NOMO-1 (cell line): ENCODE measurements around the gene MSN.
"Not testable (repeated sequence)": the region's sequence is repeated elsewhere in the genome, so short reads cannot be mapped to it uniquely, and the experiment has no call there.

ENCODE experiments used
- DNase-seq, 2 experiments: peaks; one replicate each; lab custom pipeline; 2025; ENCODE audit not compliant: unreplicated experiment in 2 of 2; lab: John Stamatoyannopoulos, UW

MSN gene

GRCh38 chrX:65667503-65668376 is at the start of gene MSN:
TSS of gene MSN (plus strand) at chrX:65667654. CDS start at chrX:65667842, 188 bp downstream.
- DNase-seq = peak; percentile 50 to 65

- DNase-seq = not testable (repeated sequence)
These were observed 47.3 kb upstream of the MSN start for GRCh38 chrX:65620096-65620705.

- DNase-seq = no peak
These were observed 36.7 kb upstream of the MSN start for GRCh38 chrX:65630771-65631170.

DNA sequence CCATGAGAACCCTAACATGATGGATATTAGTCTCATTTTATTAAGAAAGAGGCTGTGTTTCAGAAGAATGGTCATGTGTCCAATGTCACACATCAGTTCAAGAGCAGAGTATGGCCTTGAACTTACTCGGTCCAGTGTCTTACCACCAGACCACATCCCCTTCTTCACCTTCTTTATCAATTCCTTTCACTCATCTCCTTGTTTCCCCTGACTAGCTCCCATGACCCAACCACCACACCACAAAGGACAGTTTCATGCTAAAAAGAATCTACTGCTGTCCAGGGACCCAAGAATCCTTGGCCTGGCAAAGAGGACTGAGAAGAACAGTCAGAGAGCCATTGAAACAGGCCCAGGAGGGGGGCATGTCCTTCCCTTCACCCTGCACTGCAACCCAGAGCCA is 33.6 kb upstream of the MSN start:
- DNase-seq = no peak

- DNase-seq = no peak
These were observed 32.7 kb upstream of the MSN start for GRCh38 chrX:65634732-65635131.

DNA sequence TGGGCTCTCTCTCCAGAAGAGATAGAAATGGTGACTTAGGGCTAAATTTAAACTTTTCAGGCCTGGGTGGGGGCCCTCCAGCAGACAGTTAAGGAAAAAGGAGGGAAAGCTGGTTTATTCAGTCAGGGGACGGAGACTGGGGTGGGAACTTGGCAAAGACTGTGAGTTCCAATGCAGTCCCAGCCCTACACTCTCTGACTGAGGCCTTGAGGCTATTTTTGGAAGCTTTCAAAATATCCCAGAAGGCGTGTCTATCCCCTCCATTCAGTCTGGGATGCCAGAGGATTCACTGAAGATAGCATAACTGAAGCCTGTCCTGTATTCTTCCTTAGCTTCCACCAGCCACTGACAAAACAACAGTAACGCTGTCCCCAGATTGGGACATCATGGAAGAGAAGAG is 32.1 kb upstream of the MSN start:
- DNase-seq = no peak

DNA sequence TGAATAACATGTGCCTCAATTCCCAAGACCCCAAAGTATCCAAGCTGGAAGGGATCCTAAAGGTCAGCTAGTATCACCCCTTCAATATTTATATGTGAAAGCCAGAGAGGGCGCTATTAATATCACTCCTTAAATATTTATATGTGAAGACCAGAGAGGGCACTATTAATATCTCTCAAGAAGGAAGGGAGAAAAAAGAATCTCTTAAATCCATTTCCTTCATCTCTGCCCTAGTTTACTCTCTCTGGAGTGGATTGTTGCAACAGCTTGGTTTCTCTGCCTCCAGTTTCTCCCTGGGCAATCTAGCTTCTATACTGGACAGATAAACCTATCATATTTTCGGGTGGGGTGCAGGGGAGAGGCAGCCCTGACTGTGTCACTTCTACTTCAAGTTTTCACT is 31.6 kb upstream of the MSN start:
- DNase-seq = no peak

DNA sequence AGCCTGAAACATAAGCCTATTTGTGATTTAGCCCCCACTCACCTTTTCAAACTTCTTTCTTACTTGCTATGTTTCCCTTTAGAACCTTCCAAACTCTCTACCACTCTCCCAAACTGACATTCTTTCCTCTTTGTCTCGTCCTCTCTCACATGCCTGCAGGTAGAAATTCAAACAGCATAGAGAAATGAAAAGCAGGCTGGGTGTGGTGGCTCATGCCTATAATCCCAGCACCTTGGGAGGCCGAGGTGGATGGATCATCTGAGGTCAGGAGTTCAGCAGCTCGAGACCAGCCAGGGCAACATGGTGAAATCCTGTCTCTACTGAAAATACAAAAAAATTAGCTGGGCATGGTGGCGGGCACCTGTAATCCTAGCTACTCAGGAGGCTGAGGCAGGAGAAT is 31.2 kb upstream of the MSN start:
- not testable (repeated sequence) for DNase-seq

GRCh38 chrX:65637335-65637734 is 30.1 kb upstream of the MSN start:
- DNase-seq = no peak

- no peak for DNase-seq
These were observed 24.5 kb upstream of the MSN start for GRCh38 chrX:65642914-65643491.

DNA sequence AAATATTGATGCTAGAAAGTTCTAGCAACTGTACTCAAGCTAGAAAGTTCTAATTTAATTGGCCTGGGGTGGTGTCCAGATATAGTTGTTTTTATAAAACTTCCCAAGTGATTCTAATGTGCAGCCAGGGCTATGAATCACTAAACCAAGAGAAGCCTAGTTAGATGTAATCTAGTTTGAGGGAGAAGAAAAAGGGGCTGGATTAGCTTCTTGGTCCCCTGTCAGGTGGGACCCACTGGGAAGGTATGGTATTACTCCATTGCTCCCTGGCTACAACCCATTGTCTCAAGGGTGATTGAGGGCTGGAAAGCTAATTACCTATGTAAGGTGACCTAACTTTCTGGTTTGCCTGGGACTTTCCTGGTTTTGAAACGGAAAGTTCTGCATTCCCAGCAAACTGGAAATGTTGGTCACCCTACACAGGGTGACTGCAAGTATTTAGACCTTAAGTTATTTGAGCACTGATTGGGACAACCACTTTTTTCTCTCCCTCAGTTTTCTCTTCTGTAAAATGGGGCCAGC is 23.9 kb upstream of the MSN start:
- DNase-seq = no peak

- peak in 1 of 2 experiments; percentile 18 for DNase-seq
These were observed 22.7 kb upstream of the MSN start for GRCh38 chrX:65644621-65645289.

- DNase-seq = no peak
These were observed 19.7 kb upstream of the MSN start for GRCh38 chrX:65647801-65648200.

- DNase-seq = no peak
These were observed 15.4 kb upstream of the MSN start for GRCh38 chrX:65652098-65652497.

DNA sequence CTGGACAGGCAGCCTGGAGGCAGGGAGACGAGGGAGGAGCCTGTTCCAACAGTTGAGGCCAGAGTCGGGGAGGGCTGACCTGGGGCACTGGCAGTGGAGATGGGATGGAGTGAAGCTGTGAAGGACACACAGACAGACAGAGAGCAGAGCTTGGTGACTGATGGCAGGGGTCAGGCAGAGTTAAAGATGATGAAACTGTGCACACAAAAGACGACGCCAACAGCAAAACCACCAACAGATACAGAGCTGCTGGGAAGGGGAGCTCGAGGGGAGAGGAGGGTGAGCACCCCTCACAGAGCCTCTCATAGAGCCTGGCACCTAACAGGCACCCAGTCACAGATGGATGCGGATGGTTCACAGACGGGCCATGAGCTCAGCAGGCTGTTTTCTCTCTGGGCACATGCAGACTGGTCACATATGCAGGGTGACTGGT is 10.4 kb upstream of the MSN start:
- not testable (repeated sequence) for DNase-seq

DNA sequence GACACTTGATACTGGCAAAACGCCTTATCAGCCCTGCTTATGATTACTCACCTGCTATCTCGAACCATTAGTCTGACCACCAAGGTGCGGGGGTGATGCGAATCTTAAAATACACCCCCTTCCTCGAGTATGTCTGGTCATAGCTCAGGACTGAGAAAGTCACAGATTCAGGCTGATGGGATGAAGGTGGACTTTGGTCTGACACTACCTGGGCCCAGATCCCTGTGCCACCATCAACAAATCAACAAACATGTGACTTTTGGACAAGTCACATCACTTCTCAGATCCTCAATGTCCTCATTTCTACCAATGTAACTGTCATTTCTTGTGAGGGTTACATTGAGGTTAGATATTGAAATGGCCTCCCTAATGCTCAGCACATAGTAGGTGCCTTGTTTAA is 9.8 kb upstream of the MSN start:
- DNase-seq = no peak

DNA sequence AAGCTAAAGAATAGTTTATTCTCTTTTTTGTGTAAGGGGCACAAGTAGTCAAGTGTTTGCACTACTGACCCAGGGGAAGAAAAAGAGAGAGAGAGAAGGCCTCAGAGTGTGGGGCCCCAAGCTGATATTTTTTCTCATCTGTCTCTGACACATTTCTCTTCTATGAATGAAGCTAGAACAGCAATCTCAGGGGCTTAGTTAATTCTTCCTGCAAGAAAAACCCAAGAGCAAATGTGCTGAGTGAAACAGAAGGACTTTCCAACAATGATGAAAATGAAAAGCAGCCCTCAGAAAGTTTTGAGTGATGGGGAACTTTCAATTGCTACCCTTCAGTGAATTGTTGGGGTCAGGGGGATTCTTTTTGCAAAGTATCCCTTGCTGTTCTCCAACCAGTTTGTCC is 9.2 kb upstream of the MSN start:
- DNase-seq = no peak

DNA sequence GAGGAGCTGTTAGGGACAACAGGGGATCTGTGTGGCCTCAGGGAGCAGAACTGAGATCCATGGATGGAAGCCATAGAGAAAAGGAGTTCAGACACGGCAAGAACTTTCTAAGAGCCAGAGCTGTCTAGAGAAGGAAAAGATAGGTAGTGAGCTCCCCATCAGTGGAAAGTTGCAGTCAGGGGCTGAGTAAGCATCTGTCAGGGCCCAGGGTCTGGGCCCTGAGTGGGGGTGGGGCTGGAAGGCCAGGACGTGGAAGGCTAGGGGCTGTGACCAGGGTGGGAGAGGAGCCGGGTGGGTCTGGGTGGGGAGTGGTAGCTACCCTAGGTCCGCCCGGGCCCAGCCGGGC is 324 bp upstream of the MSN start:
- DNase-seq = no peak

- peak; percentile 71 to 85 for DNase-seq
These were observed 1.2 kb downstream of the MSN start for GRCh38 chrX:65668377-65669310.

GRCh38 chrX:65671286-65671685 is 3.8 kb downstream of the MSN start:
- no peak for DNase-seq
